Astrocyte (in vitro differentiated cells and primary cell): ENCODE measurements around the gene NTRK1. TPM values are rescaled to one million over a fixed set of nuclear protein-coding genes. Genes with fewer than 3 reads are reported as not detected.

Experiments used
- DNase-seq: peaks from one replicate; pipeline ENCODE4 v3.0.0-alpha.2; 2010; ENCODE audit warnings: low read depth
- FAIRE-seq: peaks from 2 replicates; lab custom pipeline; 2011; peaks lifted over from hg19 to GRCh38; lab: Jason Lieb, UNC
- H2AFZ ChIP-seq: 2 replicates; pipeline ENCODE4 v1.6.0; 2012; ENCODE audit warnings: low read depth, low read length, inconsistent platforms
- H3K27ac ChIP-seq: 2 replicates; pipeline ENCODE4 v1.5.1; 2011; ENCODE audit warnings: low read depth, low read length, inconsistent platforms
- H3K27me3 ChIP-seq: 2 replicates; pipeline ENCODE4 v1.6.0; 2011; ENCODE audit warnings: low read length, inconsistent platforms; ENCODE audit not compliant: insufficient read depth
- H3K36me3 ChIP-seq: 2 replicates; pipeline ENCODE4 v1.5.1; 2011; ENCODE audit warnings: low read length, inconsistent platforms; ENCODE audit not compliant: insufficient read depth
- H3K4me1 ChIP-seq: 2 replicates; pipeline ENCODE4 v1.5.1; 2011; ENCODE audit warnings: low read length, inconsistent platforms; ENCODE audit not compliant: insufficient read depth
- H3K4me2 ChIP-seq: 2 replicates; pipeline ENCODE4 v1.6.0; 2012; ENCODE audit warnings: low read length, inconsistent platforms
- H3K4me3 ChIP-seq: 2 replicates; pipeline ENCODE4 v1.5.1; 2011; ENCODE audit warnings: low read depth, mild to moderate bottlenecking, low read length, inconsistent platforms; ENCODE audit not compliant: insufficient read depth
- H3K79me2 ChIP-seq: 2 replicates; pipeline ENCODE4 v1.6.0; 2012; ENCODE audit warnings: mild to moderate bottlenecking, low read length, inconsistent platforms; ENCODE audit not compliant: insufficient read depth
- H3K9ac ChIP-seq: 2 replicates; pipeline ENCODE4 v1.6.0; 2012; ENCODE audit warnings: mild to moderate bottlenecking, low read length, inconsistent platforms
- H3K9me3 ChIP-seq: 2 replicates; pipeline ENCODE4 v1.5.1; 2012; ENCODE audit warnings: low read depth, mild to moderate bottlenecking, low read length, inconsistent platforms; ENCODE audit not compliant: insufficient read depth
- H4K20me1 ChIP-seq: 2 replicates; pipeline ENCODE4 v1.6.0; 2012; ENCODE audit warnings: low read length, inconsistent platforms; ENCODE audit not compliant: insufficient read depth
- H3K27ac Mint-ChIP-seq: one replicate; pipeline ENCODE4 v1.8.0; 2021; ENCODE audit warnings: mild to moderate bottlenecking, mixed read lengths; ENCODE audit not compliant: unreplicated experiment
- H3K27me3 Mint-ChIP-seq: one replicate; pipeline ENCODE4 v1.8.0; 2021; ENCODE audit warnings: low read depth, mixed read lengths; ENCODE audit not compliant: unreplicated experiment
- H3K36me3 Mint-ChIP-seq: one replicate; pipeline ENCODE4 v1.8.0; 2021; ENCODE audit warnings: low read depth, mixed read lengths; ENCODE audit not compliant: unreplicated experiment
- H3K4me1 Mint-ChIP-seq: one replicate; pipeline ENCODE4 v1.8.0; 2021; ENCODE audit warnings: low read depth, mixed read lengths; ENCODE audit not compliant: unreplicated experiment
- H3K4me3 Mint-ChIP-seq: one replicate; pipeline ENCODE4 v1.8.0; 2021; ENCODE audit warnings: mild to moderate bottlenecking, moderate library complexity, mixed read lengths; ENCODE audit not compliant: unreplicated experiment
- H3K9me3 Mint-ChIP-seq: one replicate; pipeline ENCODE4 v1.8.0; 2021; ENCODE audit warnings: mild to moderate bottlenecking, mixed read lengths; ENCODE audit not compliant: unreplicated experiment
- CTCF ChIP-seq: IDR thresholded peaks from 2 replicates; pipeline ENCODE4 v1.5.1; 2011; ENCODE audit warnings: low read depth, mild to moderate bottlenecking, inconsistent platforms, low read length, moderate library complexity; ENCODE audit not compliant: insufficient read depth
- EZH2 ChIP-seq: IDR thresholded peaks from 2 replicates; pipeline ENCODE4 v1.6.1; 2012; ENCODE audit warnings: mild to moderate bottlenecking, low read length, inconsistent platforms; ENCODE audit not compliant: insufficient read depth
- total RNA-seq: library from RNA; stranded (reverse); gene quantifications from 2 replicates; pipeline ENCODE4 v1.2.1, GENCODE V29; 2021

NTRK1 gene
- total RNA-seq, 1 donor from 2014 or later = 0.27 TPM

- Histone ChIP-seq H3K9me3 (peaks cover 6% of the 10 kb centered on the region), H3K36me3 (no peaks in the 10 kb centered on the region), H3K27ac (no peak overlapping the region), H4K20me1 (peaks cover 30% of the 10 kb centered on the region), H2AFZ (no peak overlapping the region), H3K27me3 (no peaks in the 10 kb centered on the region), H3K9ac (no peak overlapping the region), H3K4me3 (no peak overlapping the region), H3K4me2 (no peak overlapping the region), H3K79me2 (peaks cover 59% of the 10 kb centered on the region), H3K4me1 (peaks cover 57% of the 10 kb centered on the region)
- Mint-ChIP-seq H3K4me3 (no peak overlapping the region), H3K4me1 (peaks cover 44% of the 10 kb centered on the region), H3K27ac (no peak overlapping the region), H3K36me3 (peaks cover 3% of the 10 kb centered on the region), H3K27me3 (peaks cover 11% of the 10 kb centered on the region), H3K9me3 (peaks cover 2% of the 10 kb centered on the region)
- FAIRE-seq = no peak
- no peak for DNase-seq
- TF ChIP-seq EZH2 (no peak), CTCF (no peak)
These were observed 42.8 kb downstream of the NTRK1 start for GRCh38 chr1:156903328-156904091.

DNA sequence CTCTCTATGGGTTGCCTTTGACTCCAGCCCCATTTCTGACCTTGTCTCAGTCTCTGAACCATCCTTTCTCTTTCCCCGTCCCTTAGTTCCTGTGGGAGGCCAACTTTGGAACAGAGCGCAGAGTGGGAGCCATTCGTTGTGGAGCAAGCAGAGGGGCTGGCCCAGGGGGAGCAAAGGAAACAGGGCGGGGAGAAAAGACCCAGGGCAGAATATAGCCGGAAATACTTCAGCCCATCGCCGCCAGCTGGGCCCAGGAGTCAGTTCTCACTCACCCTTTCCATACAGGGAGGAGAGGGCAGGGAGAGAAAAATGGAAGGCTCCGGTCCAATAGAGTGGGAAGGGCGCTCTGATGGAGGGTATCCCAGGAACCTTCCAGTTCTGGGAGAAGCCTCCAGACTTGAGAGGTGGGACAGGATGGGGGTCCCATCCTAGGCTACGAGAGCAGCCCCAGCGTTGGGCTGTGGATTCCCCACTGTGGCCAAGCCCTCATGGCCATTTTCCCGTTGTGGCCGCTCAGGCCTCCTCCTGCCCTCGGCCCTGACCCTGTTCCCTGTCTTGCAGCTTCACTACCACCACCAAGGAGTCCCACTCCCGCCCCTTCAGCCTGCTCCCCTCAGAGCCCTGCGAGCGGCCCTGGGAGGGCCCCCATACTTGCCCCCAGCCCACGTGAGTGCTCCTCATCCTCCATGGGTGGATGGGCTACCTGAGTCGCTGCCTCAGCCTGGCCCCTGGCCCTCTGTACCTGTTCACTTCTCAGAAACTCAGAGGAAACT is 43.7 kb downstream of the NTRK1 start:
- DNase-seq (no peak), FAIRE-seq (no peak)
- Mint-ChIP-seq H3K4me3 (no peak overlapping the region), H3K36me3 (peaks cover 5% of the 10 kb centered on the region), H3K27ac (no peak overlapping the region), H3K27me3 (peaks cover 15% of the 10 kb centered on the region), H3K4me1 (peaks cover 39% of the 10 kb centered on the region), H3K9me3 (no peaks in the 10 kb centered on the region)
- Histone ChIP-seq H3K4me2 (no peak overlapping the region), H3K27me3 (no peaks in the 10 kb centered on the region), H2AFZ (no peak overlapping the region), H3K4me1 (peaks cover 49% of the 10 kb centered on the region), H3K4me3 (no peak overlapping the region), H3K27ac (no peak overlapping the region), H4K20me1 (peaks cover 30% of the 10 kb centered on the region), H3K9me3 (peaks cover 6% of the 10 kb centered on the region), H3K79me2 (peaks cover 50% of the 10 kb centered on the region), H3K9ac (no peak overlapping the region), H3K36me3 (no peaks in the 10 kb centered on the region)
- no peak for TF ChIP-seq CTCF
- no peak for TF ChIP-seq EZH2
